HepG2 (cell line): ENCODE results near the gene PTCH1. TPM values are rescaled to one million over a fixed set of nuclear protein-coding genes. Genes with fewer than 3 reads are reported as not detected.
A peak's percentile ranks its signal among the peaks of the same experiment; 100 is the strongest.

Source experiments
- CENPT ChIP-seq: sonication (generic); formaldehyde crosslinking; IDR thresholded peaks from 2 replicates; pipeline ENCODE4 v1.8.0; 2022; ENCODE audit warnings: low read depth, mild to moderate bottlenecking, moderate library complexity, missing genetic modification reagents
- KDM5A ChIP-seq: fragments of 200-600 bp; sonication (generic); IDR thresholded peaks from 2 replicates; pipeline ENCODE4 v1.7.0; 2018; ENCODE audit warnings: antibody characterized with exemption, mild to moderate bottlenecking, low read length, borderline replicate concordance
- MED1 ChIP-seq: sonication (generic); formaldehyde crosslinking; IDR thresholded peaks from 2 replicates; pipeline ENCODE4 v1.4.0; 2020; ENCODE audit warnings: missing genetic modification reagents
- MED13 ChIP-seq: sonication (generic); formaldehyde crosslinking; IDR thresholded peaks from 2 replicates; pipeline ENCODE4 v1.5.0; 2020; ENCODE audit warnings: missing genetic modification reagents
- NFKB2 ChIP-seq: sonication (generic); formaldehyde crosslinking; IDR thresholded peaks from 2 replicates; pipeline ENCODE4 v1.4.0; 2020; ENCODE audit warnings: missing genetic modification reagents, borderline replicate concordance
- NR2C2 ChIP-seq: sonication (generic); formaldehyde crosslinking; IDR thresholded peaks from 2 replicates; pipeline ENCODE4 v1.4.0; 2020; ENCODE audit warnings: missing genetic modification reagents, mild to moderate bottlenecking, moderate library complexity, borderline replicate concordance
- NRL ChIP-seq: sonication (generic); formaldehyde crosslinking; IDR thresholded peaks from 2 replicates; pipeline ENCODE4 v1.5.0; 2020; ENCODE audit warnings: missing genetic modification reagents, mild to moderate bottlenecking, moderate library complexity, borderline replicate concordance
- SP5 ChIP-seq: IDR thresholded peaks from 2 replicates; pipeline ENCODE4 v1.6.1; 2016; ENCODE audit warnings: low read depth, borderline replicate concordance
- STAG1 ChIP-seq: sonication (generic); formaldehyde crosslinking; IDR thresholded peaks from 2 replicates; pipeline ENCODE4 v1.4.0; 2020; ENCODE audit warnings: missing genetic modification reagents
- SUZ12 ChIP-seq: fragments of 150-350 bp; IDR thresholded peaks from 2 replicates; pipeline ENCODE4 v1.6.1; 2014; ENCODE audit warnings: low read depth, low read length
- ZFP36L1 ChIP-seq: sonication (generic); formaldehyde crosslinking; IDR thresholded peaks from 2 replicates; pipeline ENCODE4 v1.8.0; 2022; ENCODE audit warnings: mild to moderate bottlenecking, missing genetic modification reagents, moderate library complexity
- ZNF724P ChIP-seq: sonication (generic); formaldehyde crosslinking; IDR thresholded peaks from 2 replicates; pipeline ENCODE4 v1.8.0; 2022; ENCODE audit warnings: missing genetic modification reagents, borderline replicate concordance
- ZSCAN22 ChIP-seq: sonication (generic); formaldehyde crosslinking; IDR thresholded peaks from 2 replicates; pipeline ENCODE4 v1.4.0; 2020; ENCODE audit warnings: mild to moderate bottlenecking, missing genetic modification reagents
- polyA plus RNA-seq, 8 experiments: library from polyadenylated mRNA; depleted of rRNA in 3 of 8; stranded (reverse) in 7 of 8; unstranded in 1 of 8; fragments of >200 nt; fragmentation: Illumina TruSeq in 4 of 8; extraction: Trizol in 4 of 8; gene quantifications; 2 replicates each; pipeline versions ENCODE4 v1.2.1 to v1.2.3, GENCODE V29; 2011 to 2016; ENCODE audit warnings: low read depth in 4 of 8, missing spikeins in 1 of 8, mixed read lengths in 1 of 8; ENCODE audit not compliant: insufficient read depth in 1 of 8
- total RNA-seq, 5 experiments: library from RNA; depleted of rRNA; stranded (reverse); fragments of >200 nt; fragmentation: Illumina TruSeq; extraction: Trizol; gene quantifications; 2 replicates each; pipeline ENCODE4 v1.2.3, GENCODE V29; 2016; ENCODE audit warnings: low read depth in 1 of 5
- TF ChIP-seq, protein P1 (sequence below): sonication (generic); formaldehyde crosslinking; IDR thresholded peaks from 2 replicates; pipeline ENCODE4 v1.4.0; 2020; ENCODE audit warnings: missing genetic modification reagents
- TF ChIP-seq, protein P2 (sequence below): sonication (generic); formaldehyde crosslinking; IDR thresholded peaks from 2 replicates; pipeline ENCODE4 v1.4.0; 2020; ENCODE audit warnings: missing genetic modification reagents
- TF ChIP-seq, protein P3 (sequence below): sonication (generic); formaldehyde crosslinking; conservative IDR thresholded peaks from 2 replicates; pipeline ENCODE4 v1.4.0; 2020; ENCODE audit warnings: mild to moderate bottlenecking, missing genetic modification reagents, moderate library complexity
- TF ChIP-seq, protein P4 (sequence below): sonication (generic); formaldehyde crosslinking; IDR thresholded peaks from 2 replicates; pipeline ENCODE4 v1.5.0; 2020; ENCODE audit warnings: mild to moderate bottlenecking, missing genetic modification reagents, borderline replicate concordance

The PTCH1 gene
- total and polyA plus RNA-seq, 2 of the 13 experiments (the other 11 are each of a cell fraction or from before 2014, with no cell fraction given), result 2.8 to 3.9 TPM

GRCh38 chr9:95507464-95508241 lies 9.1 kb downstream of the PTCH1 start (continued):
- TF ChIP-seq NFKB2 (CRISPR knock-in tag), result 0 out of 2 replicates have a peak, but pooled peaks have one; percentile 53
- 0 out of 2 replicates have a peak, but pooled peaks have one; percentile 31 for TF ChIP-seq SP5 (CRISPR knock-in tag)
- TF ChIP-seq, protein P1, sequence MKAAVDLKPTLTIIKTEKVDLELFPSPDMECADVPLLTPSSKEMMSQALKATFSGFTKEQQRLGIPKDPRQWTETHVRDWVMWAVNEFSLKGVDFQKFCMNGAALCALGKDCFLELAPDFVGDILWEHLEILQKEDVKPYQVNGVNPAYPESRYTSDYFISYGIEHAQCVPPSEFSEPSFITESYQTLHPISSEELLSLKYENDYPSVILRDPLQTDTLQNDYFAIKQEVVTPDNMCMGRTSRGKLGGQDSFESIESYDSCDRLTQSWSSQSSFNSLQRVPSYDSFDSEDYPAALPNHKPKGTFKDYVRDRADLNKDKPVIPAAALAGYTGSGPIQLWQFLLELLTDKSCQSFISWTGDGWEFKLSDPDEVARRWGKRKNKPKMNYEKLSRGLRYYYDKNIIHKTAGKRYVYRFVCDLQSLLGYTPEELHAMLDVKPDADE, result no peak
- TF ChIP-seq, protein P2, sequence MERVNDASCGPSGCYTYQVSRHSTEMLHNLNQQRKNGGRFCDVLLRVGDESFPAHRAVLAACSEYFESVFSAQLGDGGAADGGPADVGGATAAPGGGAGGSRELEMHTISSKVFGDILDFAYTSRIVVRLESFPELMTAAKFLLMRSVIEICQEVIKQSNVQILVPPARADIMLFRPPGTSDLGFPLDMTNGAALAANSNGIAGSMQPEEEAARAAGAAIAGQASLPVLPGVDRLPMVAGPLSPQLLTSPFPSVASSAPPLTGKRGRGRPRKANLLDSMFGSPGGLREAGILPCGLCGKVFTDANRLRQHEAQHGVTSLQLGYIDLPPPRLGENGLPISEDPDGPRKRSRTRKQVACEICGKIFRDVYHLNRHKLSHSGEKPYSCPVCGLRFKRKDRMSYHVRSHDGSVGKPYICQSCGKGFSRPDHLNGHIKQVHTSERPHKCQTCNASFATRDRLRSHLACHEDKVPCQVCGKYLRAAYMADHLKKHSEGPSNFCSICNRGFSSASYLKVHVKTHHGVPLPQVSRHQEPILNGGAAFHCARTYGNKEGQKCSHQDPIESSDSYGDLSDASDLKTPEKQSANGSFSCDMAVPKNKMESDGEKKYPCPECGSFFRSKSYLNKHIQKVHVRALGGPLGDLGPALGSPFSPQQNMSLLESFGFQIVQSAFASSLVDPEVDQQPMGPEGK, result peak; percentile 11; the same call in 1 of the 2 replicates
- TF ChIP-seq ZFP36L1 (CRISPR knock-in tag), result 0 out of 2 replicates have a peak, but pooled peaks have one; percentile 0
- TF ChIP-seq SUZ12, result no peak
- no peak for TF ChIP-seq ZNF724P
- peak; percentile 33; the same call in 1 of the 2 replicates for TF ChIP-seq KDM5A
- TF ChIP-seq ZSCAN22 (CRISPR knock-in tag), result no peak
- TF ChIP-seq, protein P3, sequence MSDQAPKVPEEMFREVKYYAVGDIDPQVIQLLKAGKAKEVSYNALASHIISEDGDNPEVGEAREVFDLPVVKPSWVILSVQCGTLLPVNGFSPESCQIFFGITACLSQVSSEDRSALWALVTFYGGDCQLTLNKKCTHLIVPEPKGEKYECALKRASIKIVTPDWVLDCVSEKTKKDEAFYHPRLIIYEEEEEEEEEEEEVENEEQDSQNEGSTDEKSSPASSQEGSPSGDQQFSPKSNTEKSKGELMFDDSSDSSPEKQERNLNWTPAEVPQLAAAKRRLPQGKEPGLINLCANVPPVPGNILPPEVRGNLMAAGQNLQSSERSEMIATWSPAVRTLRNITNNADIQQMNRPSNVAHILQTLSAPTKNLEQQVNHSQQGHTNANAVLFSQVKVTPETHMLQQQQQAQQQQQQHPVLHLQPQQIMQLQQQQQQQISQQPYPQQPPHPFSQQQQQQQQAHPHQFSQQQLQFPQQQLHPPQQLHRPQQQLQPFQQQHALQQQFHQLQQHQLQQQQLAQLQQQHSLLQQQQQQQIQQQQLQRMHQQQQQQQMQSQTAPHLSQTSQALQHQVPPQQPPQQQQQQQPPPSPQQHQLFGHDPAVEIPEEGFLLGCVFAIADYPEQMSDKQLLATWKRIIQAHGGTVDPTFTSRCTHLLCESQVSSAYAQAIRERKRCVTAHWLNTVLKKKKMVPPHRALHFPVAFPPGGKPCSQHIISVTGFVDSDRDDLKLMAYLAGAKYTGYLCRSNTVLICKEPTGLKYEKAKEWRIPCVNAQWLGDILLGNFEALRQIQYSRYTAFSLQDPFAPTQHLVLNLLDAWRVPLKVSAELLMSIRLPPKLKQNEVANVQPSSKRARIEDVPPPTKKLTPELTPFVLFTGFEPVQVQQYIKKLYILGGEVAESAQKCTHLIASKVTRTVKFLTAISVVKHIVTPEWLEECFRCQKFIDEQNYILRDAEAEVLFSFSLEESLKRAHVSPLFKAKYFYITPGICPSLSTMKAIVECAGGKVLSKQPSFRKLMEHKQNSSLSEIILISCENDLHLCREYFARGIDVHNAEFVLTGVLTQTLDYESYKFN (CRISPR knock-in tag), result no peak
- TF ChIP-seq MED1 (CRISPR knock-in tag), result 0 out of 2 replicates have a peak, but pooled peaks have one; percentile 8
- no peak for TF ChIP-seq MED13 (CRISPR knock-in tag)
- 0 out of 2 replicates have a peak, but pooled peaks have one; percentile 14 for TF ChIP-seq NRL (CRISPR knock-in tag)
- TF ChIP-seq CENPT (CRISPR knock-in tag), result no peak
- TF ChIP-seq STAG1 (CRISPR knock-in tag), result no peak
- TF ChIP-seq, protein P4, sequence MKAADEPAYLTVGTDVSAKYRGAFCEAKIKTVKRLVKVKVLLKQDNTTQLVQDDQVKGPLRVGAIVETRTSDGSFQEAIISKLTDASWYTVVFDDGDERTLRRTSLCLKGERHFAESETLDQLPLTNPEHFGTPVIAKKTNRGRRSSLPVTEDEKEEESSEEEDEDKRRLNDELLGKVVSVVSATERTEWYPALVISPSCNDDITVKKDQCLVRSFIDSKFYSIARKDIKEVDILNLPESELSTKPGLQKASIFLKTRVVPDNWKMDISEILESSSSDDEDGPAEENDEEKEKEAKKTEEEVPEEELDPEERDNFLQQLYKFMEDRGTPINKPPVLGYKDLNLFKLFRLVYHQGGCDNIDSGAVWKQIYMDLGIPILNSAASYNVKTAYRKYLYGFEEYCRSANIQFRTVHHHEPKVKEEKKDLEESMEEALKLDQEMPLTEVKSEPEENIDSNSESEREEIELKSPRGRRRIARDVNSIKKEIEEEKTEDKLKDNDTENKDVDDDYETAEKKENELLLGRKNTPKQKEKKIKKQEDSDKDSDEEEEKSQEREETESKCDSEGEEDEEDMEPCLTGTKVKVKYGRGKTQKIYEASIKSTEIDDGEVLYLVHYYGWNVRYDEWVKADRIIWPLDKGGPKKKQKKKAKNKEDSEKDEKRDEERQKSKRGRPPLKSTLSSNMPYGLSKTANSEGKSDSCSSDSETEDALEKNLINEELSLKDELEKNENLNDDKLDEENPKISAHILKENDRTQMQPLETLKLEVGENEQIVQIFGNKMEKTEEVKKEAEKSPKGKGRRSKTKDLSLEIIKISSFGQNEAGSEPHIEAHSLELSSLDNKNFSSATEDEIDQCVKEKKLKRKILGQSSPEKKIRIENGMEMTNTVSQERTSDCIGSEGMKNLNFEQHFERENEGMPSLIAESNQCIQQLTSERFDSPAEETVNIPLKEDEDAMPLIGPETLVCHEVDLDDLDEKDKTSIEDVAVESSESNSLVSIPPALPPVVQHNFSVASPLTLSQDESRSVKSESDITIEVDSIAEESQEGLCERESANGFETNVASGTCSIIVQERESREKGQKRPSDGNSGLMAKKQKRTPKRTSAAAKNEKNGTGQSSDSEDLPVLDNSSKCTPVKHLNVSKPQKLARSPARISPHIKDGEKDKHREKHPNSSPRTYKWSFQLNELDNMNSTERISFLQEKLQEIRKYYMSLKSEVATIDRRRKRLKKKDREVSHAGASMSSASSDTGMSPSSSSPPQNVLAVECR (CRISPR knock-in tag), result peak; percentile 33; the same call in 1 of the 2 replicates
- TF ChIP-seq NR2C2 (CRISPR knock-in tag), result no peak
